GM10248 (cell line): ENCODE data around the gene AATK.

Experiments
- CTCF ChIA-PET: fragments of 300-600 bp; sonication (Branson Sonifier 250); formaldehyde crosslinking; extraction: SDS; loops from one replicate; lab custom pipeline; 2021; ENCODE audit warnings: antibody characterized with exemption; lab: Yijun Ruan, JAX
- POLR2A ChIA-PET: fragments of 350-650 bp; sonication (Branson Sonifier 250); formaldehyde crosslinking; extraction: SDS; loops from one replicate; lab custom pipeline; 2020; ENCODE audit warnings: antibody characterized with exemption; lab: Yijun Ruan, JAX
- DNase-seq: peaks from one replicate; pipeline ENCODE4 v3.0.0; 2012; ENCODE audit errors: extremely low spot score
- TF ChIP-seq, protein P1 (sequence below): IDR thresholded peaks from 2 replicates; pipeline ENCODE4 v1.5.1; 2012; ENCODE audit warnings: mild to moderate bottlenecking, low read depth; ENCODE audit errors: extremely low read depth, missing control alignments, control extremely low read depth

AATK gene

DNA sequence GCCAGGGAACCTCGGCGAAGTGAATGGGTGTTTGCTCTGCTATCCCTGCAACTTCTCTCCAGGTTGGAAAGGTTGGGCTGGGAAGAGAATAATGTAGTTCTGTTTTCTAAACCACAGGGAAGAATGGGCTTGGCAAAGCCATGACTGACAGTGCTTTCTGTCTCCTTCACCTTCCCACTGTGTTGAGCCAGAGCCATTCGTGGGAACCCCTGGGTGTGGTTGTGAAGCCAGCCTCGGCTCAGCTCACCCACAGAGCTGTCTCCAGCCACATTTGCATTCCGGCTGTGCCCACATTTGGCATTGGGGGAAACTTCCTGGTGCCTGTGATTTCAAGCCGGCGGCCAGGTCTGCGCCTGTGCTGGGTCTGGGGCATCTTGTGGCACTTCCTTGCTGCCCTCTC, 91.1 kb downstream of the AATK start:
- ChIA-PET POLR2A (no interaction called here), CTCF (no interaction called here)
- TF ChIP-seq, protein P1, sequence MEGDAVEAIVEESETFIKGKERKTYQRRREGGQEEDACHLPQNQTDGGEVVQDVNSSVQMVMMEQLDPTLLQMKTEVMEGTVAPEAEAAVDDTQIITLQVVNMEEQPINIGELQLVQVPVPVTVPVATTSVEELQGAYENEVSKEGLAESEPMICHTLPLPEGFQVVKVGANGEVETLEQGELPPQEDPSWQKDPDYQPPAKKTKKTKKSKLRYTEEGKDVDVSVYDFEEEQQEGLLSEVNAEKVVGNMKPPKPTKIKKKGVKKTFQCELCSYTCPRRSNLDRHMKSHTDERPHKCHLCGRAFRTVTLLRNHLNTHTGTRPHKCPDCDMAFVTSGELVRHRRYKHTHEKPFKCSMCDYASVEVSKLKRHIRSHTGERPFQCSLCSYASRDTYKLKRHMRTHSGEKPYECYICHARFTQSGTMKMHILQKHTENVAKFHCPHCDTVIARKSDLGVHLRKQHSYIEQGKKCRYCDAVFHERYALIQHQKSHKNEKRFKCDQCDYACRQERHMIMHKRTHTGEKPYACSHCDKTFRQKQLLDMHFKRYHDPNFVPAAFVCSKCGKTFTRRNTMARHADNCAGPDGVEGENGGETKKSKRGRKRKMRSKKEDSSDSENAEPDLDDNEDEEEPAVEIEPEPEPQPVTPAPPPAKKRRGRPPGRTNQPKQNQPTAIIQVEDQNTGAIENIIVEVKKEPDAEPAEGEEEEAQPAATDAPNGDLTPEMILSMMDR: no peak
- no peak for DNase-seq

DNA sequence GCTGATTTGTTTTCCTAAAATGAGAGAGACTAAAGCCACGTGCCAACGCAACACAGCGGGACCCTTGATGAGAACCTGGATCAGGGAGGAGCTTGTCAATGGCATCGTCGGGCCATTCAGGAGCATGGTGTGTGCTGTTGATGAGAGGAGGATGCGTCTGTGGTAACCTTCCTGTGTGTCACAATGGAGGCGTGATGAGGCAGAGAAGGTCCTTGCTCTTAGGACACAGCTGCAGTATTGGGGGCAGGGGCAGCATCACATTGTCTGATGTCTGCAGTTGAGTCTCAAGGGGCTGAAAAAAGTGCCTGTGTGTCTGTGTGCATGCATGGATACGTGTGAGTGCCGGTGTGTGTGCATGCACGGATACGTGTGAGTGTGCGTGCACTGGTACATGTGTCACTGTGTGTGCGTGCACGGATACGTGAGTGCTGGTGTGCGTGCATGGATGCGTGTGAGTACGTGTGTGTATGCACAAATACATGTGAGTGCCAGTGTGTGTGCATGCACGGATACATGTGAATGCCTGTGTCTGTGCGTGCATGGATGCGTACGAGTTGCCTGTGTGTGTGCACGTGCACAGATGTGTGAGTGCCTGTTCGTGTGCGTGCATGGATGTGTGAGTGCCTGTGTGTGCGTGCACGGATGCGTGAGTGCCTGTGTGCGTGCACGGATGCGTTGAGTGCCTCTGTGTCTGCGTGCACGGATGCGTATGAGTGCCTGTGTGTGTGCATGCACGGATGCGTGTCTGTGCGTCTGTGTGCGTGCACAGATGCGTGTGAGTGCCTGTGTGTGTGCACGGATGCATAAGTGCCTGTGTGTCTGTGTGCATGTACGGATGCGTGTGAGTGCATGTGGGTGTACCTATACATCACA, 91.8 kb downstream of the AATK start:
- ChIA-PET CTCF (no interaction called here), POLR2A (no interaction called here)
- TF ChIP-seq, protein P1: no peak
- DNase-seq: no peak

DNA sequence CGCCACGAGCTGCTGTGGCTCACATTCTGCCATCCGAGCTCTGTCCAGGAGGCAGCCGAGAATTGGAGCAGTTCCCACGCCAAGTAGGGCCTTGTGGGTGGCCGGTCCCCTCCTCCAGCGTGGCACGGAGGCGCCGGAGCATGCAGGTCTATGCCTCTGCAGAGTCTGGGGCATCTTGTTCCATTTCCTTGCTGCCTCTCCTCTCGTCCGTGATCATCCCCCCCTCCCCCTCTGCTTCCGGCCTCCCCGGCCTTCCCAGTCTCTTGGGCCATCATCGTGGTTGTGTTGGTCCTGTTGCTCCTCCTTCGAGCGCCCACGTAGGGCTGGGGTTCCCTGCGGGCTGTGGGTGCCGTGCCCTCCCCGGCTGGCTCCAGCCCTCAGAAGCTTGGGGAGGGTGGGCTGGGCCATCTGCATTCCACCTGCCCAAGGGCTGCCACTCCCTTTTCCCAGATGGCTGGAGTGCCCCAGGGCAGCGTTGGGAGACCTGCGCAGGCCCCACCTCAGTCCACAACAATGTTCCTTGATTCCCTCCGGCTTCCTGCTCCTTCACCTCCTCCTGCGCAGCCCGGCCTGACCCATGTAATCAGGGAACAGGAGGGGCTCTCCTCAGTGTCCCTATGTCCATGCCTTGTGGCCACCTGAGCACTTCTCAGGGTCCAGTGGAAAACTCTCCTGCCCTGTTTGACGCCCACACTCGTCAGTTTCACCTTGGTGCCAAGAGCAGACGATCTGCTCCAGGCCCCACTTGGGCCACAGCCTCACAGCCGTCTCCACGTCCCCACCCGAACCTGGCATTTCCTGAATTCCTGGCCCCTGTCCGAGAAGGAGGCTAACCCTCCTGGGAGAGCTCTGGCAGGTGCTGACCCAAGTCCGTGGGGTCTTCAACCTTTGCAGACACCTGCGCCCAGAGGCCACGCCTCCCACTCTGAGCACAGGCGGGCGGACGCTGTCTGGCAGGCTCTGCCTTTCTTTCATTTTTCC, 94.0 kb downstream of the AATK start:
- TF ChIP-seq, protein P1: no peak
- POLR2A ChIA-PET: no interaction called here
- CTCF ChIA-PET: no interaction called here
- DNase-seq: no peak

DNA sequence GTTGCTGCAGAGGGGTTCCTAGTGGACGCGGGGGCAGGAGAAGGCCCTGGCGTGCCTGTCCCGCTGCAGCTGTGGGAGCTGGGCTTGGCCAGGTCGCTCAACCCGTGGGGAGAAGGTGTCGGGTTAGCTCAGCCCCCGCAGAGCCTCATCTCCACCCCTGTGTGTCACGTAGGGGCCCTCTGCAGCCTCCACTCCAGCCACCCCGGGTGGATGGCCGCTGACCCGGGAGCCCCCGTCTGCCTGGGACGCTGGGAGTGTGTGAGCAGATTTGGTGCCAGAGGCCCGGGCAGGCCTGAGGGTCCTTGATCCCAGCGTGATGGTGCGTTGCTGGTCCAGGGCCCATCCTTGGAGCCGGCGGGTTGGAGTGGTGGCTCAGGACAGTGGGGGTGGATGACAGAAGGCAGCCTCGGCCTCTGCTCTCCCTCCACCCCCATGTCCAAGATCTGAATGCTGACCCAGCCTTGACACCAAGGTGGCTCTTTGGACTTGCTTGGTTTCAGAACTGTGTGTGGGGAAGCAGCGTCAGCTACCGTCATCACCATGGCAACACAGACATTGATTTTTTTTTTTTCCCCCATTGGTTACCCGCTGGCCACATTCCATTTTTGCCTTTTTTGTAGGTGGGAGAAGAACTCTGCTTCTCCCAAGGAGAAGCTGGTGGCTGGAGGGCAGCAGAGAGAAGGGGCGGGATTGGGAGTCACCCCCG, 95.3 kb downstream of the AATK start:
- TF ChIP-seq, protein P1: no peak
- DNase-seq: no peak
- CTCF ChIA-PET: no interaction called here
- POLR2A ChIA-PET: no interaction called here

DNA sequence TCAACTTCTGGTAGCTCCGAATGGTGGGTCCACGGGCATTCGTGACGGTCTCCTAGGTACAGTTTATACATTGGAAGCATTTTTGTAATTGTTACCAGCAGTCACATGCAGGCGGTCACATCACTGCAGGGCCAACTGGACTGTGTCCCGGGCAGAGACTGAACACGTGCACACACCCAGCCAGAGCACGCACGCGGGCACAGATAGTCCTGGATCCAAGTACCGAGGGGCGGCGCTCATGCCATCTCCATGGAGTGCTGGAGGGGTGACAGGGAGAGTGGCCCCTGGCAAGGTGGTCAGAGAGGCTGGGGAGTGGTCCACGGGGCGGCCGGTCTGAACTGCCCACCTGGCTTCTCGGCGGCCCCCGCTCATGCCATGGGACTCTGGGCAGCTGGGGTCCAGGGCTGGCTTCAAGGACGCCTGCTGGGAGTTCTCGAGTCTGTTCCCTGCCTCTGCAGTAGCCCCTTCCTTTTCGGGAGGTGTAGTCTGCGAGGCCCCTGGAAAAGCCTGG, 96.8 kb downstream of the AATK start:
- no peak for DNase-seq
- POLR2A ChIA-PET: no interaction called here
- TF ChIP-seq, protein P1: no peak
- CTCF ChIA-PET: no interaction called here
